ENCODE results near the gene CER1.

CER1 gene, protein sequence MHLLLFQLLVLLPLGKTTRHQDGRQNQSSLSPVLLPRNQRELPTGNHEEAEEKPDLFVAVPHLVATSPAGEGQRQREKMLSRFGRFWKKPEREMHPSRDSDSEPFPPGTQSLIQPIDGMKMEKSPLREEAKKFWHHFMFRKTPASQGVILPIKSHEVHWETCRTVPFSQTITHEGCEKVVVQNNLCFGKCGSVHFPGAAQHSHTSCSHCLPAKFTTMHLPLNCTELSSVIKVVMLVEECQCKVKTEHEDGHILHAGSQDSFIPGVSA

DNA sequence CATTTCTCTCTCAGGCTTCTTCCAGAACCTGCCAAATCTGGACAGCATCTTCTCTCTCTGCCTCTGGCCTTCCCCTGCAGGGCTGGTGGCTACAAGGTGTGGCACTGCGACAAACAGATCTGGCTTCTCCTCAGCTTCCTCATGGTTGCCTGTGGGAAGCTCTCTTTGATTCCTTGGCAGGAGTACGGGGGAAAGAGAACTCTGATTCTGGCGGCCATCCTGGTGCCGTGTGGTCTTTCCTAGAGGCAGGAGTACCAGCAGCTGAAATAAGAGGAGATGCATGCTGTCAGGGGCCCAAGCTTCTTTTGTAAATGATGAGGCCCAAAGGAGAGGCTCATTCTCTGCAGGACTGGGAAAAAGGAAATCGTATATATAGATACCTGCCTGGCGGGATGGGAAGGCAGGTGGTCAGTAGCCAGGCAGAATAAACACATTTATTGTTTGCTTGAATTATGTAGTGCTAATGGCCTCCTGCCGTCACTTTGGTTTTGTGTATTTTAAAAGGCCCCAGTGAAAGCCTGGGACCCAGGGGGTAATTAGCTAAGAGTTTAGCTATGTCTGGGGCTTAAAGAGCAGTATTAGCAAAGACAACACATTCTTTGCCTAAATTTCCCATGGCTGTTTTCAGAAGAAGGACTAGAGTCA is at the start of gene CER1:
Gene CER1, minus strand, starts transcription at position 343 of the 645 bp plus-strand sequence. Its CDS starts 61 bp downstream, at position 282.
- DNase-seq (ENCODE audit: low spot score): no peak

DNA sequence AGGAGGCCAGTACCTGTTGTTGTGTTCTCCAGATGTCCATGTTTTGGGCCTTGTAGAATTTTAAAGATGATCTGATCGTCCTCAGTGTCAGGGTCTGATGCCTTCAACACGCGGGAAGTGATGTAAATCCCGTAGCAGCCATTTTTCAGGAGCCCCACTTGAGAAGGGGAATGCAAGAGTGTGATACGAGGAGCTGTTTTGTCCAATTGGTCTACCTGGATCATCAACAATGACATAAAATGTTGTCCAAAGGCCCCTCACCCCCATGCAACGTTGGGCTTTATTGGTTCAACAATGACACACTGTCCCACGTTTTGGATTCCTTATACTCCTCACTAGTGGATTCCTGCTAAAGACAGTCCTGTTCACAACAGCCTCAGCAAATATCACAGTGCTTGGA is 48.1 kb upstream of the CER1 start:
- no peak for DNase-seq (ENCODE audit: low spot score)

GRCh38 chr9:14769230-14769571 is 46.7 kb upstream of the CER1 start:
- no peak for DNase-seq (ENCODE audit: low spot score)

DNA sequence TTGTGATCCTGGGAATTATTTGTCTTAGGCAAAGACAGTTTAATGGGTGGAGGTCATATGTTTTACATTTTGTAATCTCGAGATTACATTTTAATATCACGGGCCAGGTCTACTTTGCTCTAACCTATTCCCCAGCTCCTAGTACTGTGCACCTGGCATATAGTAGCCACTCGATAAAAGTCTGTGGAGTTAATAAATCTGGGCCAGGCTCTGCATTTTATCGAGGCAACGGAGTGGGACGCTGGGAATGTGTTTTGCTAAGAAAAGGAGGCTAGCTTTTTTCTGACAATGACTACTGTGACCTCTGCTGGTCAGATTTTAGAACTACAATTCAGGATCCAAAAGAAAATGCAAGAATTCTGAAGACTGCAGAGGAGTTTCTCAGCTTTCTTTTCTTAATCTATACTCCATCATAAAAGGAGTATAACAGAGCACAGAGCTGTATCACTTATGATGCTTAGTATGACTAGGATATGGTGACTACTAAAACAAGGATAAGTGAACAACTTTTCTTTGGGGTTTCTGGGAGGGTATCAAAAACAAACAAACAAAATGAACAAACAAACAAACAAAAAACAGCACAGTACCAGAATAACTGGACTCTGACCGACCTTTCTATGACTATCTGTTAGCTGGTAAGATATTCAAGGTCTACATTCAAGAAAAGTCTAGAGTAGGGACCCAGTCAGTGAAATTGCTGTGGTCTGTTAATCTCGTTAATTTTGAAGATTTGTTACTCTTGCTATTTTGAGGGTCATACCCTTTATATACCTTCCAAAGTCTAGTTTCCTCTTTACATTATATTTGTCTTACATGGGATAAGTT is 46.1 kb upstream of the CER1 start:
- DNase-seq (ENCODE audit: low spot score): no peak

- no peak for DNase-seq (ENCODE audit: low spot score)
Observed at GRCh38 chr9:14766299-14766698, 43.8 kb upstream of the CER1 start.

DNA sequence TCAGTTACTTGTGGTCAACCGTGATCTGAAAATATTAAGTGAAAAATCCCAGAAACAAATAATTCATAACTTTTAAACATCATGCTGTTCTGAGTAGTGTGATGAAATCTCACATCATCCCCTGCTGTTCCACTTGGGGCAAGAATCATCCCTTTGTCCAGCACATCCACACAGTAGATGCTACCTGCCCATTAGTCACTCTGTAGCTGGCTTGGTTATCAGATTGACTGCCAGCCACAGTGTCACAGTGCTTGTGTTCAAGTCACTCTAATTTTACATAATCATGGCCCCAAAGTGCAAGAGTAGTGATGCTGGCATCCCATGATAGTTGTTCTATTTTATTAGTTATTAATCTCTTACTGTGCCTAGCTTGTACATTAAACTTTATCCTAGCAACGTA is 39.1 kb upstream of the CER1 start:
- DNase-seq (ENCODE audit: low spot score): no peak

DNA sequence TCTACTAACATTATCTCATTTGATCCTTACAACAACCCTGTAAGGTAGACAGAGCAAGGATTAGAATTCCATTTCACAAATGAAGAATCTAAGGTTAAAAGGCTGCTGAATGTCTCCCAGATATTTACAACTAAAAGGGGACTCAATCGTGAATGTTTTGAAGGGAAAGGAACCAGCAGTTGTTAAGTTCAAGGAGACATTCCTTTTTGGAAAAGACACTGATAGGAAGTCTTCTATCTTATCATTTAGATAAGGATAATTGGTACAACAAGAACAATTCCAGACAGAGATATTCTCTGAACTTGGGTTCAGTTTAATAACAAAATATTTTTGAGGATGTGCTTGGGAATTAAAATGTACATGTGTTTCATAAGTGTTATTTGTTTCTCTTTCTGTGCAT is 37.5 kb upstream of the CER1 start:
- no peak for DNase-seq (ENCODE audit: low spot score)

DNA sequence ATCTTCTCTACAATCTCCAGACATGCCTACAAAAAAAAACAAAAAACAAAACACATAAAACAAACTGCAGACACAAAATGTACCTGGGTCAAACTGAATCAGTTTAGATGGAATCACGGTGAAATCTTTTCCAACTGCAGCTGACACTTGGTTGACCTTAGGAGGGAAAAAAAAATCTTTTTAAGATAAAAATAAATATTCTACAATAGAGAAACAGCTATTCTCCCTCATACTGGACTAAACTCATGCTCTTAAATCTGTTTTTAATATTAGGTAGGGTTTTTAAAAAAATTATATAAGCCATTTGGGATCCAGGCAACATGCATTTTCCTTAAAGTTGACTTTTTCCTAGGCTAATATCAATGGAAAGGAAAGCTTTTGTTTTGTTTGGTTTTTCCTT is 33.8 kb upstream of the CER1 start:
- no peak for DNase-seq (ENCODE audit: low spot score)

DNA sequence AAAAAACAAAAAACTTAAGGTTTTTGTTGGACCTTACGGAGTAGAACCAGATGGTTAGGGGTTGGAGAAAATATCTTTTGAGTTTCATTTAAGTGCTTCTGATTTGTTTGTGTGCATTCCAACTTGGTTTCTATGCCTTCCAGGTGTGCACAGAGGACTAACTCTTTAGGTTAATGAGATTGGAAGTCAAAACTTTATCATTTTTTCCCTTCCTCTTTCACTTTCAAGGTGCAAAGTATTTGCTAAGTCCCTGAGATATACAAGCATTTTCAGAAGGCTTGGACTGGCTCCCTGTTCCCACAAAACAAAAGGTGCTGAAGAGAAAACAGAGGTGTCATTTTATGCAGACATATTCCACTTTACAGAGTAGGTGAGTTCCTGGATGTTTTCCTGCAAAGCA is 30.3 kb upstream of the CER1 start:
- no peak for DNase-seq (ENCODE audit: low spot score)

DNA sequence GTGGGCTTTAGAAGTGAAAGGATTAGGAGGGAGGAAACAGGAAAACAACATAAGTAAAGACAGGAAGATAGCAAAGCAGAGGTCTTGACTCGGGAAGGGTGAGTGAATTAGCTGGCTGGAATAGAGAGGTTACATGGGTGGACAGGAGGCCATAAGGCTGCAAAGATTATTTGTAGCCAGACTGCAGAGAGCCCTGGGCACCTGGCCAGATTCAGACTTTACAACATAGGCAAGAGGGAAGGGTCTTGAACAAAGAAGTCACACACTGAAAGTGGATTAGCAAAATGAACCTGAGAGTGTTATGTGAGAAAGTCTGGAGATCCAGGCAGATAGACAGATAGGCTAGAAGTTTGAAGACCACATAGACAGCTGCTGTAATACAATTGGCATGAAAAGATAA is 29.7 kb upstream of the CER1 start:
- DNase-seq (ENCODE audit: low spot score): no peak

DNA sequence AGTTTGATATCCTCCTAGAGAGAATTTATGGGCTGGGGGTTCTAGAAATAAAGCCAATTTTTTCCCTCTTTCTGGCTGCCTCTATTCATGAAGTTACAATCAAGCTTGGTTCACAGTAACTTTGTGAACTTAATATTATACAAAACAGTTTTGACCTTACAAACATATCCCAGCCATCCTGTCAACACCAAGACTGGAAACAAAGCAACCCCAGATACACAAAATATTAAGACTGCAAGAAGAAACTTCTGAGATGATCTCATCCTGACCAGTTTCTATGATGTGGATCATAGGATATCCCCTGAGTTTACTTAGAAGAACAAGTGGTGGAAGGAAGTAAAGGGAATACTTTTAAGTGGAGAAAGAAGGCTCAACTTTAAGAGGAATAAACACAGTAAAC is 28.3 kb upstream of the CER1 start:
- DNase-seq (ENCODE audit: low spot score): no peak

GRCh38 chr9:14749741-14750211 is 27.2 kb upstream of the CER1 start:
- DNase-seq (ENCODE audit: low spot score): no peak

DNA sequence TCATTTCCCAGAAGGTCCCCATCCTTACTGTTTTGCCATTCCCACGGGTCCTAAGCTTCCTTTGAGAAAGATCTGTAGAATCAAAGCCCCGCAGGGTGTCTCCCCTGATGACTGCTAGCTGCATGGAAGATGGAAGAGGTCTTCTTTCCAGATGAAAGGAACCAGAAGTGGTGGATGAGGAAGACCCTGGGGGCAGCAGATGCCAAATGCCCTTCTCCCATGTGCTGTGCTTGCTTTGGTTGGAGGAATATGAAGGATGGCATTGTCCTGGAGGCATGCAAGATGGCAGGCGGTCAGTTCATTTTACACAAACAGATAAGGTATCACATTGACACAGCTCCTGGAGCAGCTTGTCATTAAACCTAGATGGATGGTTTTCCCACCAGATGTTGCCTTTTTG is 25.8 kb upstream of the CER1 start:
- DNase-seq (ENCODE audit: low spot score): no peak

DNA sequence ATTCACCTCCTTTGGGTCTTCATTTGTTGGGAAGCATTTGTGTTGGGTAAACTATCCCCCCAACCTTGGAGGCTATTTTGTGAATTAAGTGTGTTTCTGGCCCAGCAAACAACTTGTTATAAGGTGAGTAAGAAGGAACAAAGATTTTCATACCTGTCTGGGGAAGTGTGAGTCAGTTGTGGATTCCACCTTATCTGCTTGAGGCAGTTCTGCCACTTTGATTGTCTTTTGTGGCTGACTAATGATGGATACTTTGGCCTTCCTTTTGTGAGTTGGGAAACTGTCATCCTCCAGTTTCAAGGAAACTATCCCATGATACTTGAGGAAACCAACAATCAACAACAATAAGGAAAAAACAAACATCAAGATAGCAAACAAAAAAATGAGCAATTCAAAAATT is 24.6 kb upstream of the CER1 start:
- DNase-seq (ENCODE audit: low spot score): no peak

GRCh38 chr9:14746626-14747025 is 24.1 kb upstream of the CER1 start:
- DNase-seq (ENCODE audit: low spot score): no peak

- DNase-seq (ENCODE audit: low spot score): no peak
Observed at GRCh38 chr9:14744768-14745167, 22.2 kb upstream of the CER1 start.

DNA sequence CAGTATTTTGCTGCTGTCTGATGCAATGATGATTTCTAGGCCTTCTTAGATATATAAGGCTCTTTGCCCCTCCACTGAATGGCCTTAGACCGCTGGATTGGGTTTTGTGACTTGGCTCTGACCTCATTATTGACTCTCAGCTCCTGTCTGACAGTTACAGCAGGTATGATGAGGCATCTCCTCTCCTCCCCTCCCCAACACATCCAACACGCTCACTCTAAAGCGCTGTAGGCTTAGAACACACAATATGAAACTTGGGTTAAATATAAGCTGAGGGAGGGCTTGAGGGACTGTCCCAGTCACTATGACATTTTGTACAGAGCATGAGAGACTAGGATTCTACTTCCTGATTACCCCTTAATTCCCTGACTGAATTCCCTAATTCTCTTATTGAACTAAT is 18.8 kb upstream of the CER1 start:
- DNase-seq (ENCODE audit: low spot score): no peak

- no peak for DNase-seq (ENCODE audit: low spot score)
Observed at GRCh38 chr9:14733133-14733532, 10.6 kb upstream of the CER1 start.

DNA sequence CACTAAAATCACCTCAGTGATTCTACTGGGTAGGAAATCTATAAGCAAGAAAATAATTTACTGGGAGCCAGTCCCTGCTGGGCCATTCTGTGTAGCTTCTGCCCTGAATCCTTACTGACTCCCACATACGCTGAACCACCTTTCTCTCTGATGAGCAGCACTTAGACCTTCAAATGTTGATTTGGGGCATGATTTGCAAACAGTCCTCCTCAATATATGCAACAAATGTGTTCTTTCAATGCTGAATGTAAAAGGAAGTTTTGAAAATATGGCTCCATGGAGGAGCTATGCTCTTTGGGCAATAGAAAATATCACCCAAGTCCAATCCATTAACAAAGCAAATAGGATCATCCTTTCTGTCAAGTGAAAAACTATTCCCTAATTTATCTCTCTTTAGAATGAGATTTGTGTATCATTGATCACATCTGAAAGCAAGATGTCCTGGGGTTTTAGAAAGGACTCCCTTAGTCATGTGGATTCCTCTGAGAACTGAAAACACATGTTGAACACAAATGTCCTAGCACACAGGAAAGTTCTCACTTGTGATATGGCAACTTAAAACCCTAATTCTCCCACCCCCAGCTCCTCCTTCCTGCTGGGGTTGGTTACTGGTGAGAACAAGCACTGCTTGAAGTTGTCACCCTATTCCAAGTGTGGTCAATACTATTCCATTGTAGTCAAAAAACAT is 8.9 kb upstream of the CER1 start:
- no peak for DNase-seq (ENCODE audit: low spot score)

DNA sequence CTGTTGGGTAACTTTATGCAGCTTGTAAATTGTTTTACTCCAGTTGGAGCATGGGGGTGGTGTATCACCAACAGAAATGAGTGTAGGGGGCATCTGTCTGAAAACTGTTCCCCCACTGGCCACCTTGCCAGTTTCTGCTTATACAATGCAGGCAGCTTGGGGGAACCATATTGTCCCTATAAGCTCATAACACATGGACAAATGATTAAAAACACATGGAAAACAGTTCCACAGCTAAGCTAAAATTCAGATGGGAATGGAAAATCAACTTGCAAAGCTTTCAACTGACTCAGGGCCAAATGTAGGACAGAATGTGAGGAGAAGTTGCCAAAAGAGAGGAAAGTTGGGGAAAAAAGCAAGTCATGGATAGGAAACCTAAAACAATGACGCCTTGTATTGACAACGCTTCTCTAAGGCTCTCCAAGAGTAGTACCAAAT is 7.9 kb upstream of the CER1 start:
- no peak for DNase-seq (ENCODE audit: low spot score)

DNA sequence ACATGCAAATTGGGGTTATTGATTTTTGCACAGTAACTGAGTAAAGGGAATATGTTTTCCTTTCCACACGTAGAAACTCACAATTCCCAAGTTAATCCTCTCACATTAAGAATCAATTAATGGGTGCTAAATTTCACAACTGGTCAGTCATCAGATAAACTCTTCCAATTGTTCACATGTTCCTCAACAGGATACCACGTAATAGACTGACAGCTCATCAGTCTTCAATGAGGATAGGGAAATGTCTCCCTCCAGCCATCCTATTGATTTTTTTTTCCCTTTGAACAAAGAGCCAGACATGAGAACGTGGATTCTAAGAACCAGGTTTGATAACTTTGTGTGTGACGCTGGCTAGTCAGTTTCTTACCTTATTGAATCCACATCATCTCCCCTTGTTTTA is 768 bp upstream of the CER1 start:
- no peak for DNase-seq (ENCODE audit: low spot score)

GRCh38 chr9:14719231-14719923 is 3.2 kb downstream of the CER1 start:
- DNase-seq (ENCODE audit: low spot score): no peak
